Measurements from ENCODE around the gene TMEM178A. TPM values are rescaled to one million over a fixed set of nuclear protein-coding genes. Genes with fewer than 3 reads are reported as not detected.

Gene TMEM178A
- polyA plus RNA-seq, 3 donors = 0.15 TPM; not detected in 2

DNA sequence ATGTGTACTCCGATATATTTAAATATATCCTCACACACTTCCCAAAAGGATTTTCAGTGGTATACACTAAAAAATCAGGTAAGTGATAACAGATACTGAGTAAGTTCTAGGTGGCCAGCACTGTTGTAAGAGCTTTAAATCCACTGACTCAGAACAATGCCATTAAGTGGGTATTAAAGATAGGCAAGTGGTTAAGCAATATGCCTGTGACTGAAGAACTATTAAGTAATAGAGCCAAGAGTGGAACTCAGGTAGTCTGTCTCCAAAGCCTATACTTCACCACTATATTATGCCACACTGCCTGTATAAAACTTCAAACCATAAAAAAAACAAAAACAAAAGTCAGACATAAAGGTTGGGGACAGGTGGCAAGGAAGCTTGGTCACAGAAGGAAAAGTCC lies 76.2 kb downstream of the TMEM178A start:
- Mint-ChIP-seq H3K4me1 (peaks cover 3% of the 10 kb centered on the region), H3K27me3 (ENCODE audit: low read depth in 3 of 3) (no peaks in the 10 kb centered on the region), H3K36me3 (peaks cover 62 to 72% of the 10 kb centered on the region in 2 donors), H3K9me3 (no peaks in the 10 kb centered on the region), H3K27ac (peak overlapping the region in 1 of 7 donors; percentile 6), H3K4me3 (no peak overlapping the region)
- no peak overlapping the region for H3K9ac ChIP-seq (ENCODE audit: insufficient read depth, low read length, poor library complexity, severe bottlenecking)
- no peaks in the 10 kb centered on the region for H3K4me1 ChIP-seq (ENCODE audit: control insufficient read depth in 1 of 2, insufficient read depth in 2 of 2, low read length in 2 of 2)
- WGBS (ENCODE audit: insufficient coverage) = no CpG with 5 or more reads among the region's 1 CpG
- intact Hi-C loops (cut with micrococcal nuclease) = no loop called here
- no peak for DNase-seq
- no peaks in the 10 kb centered on the region for H3K79me2 ChIP-seq (ENCODE audit: insufficient read depth, low read length)
- no peak overlapping the region for H3K27ac ChIP-seq (ENCODE audit: low read depth in 1 of 2, low read length in 2 of 2)
- H3K4me3 ChIP-seq (replicated peaks in 1 of 3; ENCODE audit: low read depth in 2 of 3, low read length in 3 of 3) = no peak overlapping the region
- H2AFZ ChIP-seq (ENCODE audit: insufficient read depth, low read depth, low read length, poor library complexity, severe bottlenecking) = no peak overlapping the region
- no peak overlapping the region for H3K4me2 ChIP-seq (replicated peaks; ENCODE audit: extremely low read depth, low read length, poor library complexity, severe bottlenecking)
- TF ChIP-seq, protein P1, sequence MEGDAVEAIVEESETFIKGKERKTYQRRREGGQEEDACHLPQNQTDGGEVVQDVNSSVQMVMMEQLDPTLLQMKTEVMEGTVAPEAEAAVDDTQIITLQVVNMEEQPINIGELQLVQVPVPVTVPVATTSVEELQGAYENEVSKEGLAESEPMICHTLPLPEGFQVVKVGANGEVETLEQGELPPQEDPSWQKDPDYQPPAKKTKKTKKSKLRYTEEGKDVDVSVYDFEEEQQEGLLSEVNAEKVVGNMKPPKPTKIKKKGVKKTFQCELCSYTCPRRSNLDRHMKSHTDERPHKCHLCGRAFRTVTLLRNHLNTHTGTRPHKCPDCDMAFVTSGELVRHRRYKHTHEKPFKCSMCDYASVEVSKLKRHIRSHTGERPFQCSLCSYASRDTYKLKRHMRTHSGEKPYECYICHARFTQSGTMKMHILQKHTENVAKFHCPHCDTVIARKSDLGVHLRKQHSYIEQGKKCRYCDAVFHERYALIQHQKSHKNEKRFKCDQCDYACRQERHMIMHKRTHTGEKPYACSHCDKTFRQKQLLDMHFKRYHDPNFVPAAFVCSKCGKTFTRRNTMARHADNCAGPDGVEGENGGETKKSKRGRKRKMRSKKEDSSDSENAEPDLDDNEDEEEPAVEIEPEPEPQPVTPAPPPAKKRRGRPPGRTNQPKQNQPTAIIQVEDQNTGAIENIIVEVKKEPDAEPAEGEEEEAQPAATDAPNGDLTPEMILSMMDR (IDR thresholded peaks at IDR 0.05) = no peak
- no peaks in the 10 kb centered on the region for H3K27me3 ChIP-seq (ENCODE audit: control insufficient read depth in 2 of 2, insufficient read depth in 2 of 2, low read length in 2 of 2)
- no peaks in the 10 kb centered on the region for H3K9me3 ChIP-seq (replicated peaks in 1 of 2; ENCODE audit: control insufficient read depth in 1 of 2, insufficient read depth in 1 of 2, low read length in 2 of 2)
- no peaks in the 10 kb centered on the region for H4K20me1 ChIP-seq (ENCODE audit: insufficient read depth, low read length)
- H3K36me3 ChIP-seq (replicated peaks in 1 of 2; ENCODE audit: control insufficient read depth in 1 of 2, insufficient read depth in 2 of 2, low read length in 2 of 2) = peaks cover 53 to 82% of the 10 kb centered on the region in 2 donors

DNA sequence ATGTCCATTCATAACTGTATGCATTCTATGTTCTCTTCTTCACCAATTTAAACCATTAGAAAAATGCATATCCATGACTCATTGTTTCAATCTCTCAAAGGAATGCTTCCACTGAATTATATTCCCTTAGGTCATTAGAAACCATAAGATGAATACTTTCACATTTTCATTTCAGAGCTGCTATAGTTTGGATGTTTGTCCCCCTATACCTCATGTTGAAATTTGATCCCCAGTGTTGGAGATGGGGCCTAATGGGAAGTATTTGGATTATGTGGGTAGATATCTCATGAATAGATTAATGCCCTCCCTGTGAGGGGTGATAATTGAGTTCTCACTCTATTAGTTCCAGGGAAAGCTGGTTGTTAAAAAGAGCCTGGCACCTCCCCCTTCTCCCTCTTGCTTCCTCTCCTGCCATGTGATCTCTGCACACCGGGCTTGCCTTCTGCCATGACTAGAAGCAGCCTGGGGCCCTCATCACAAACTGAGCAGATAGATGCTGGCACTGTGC lies 77.6 kb downstream of the TMEM178A start:
- Histone ChIP-seq H2AFZ (ENCODE audit: insufficient read depth, low read depth, low read length, poor library complexity, severe bottlenecking) (no peak overlapping the region), H3K27me3 (ENCODE audit: control insufficient read depth in 2 of 2, insufficient read depth in 2 of 2, low read length in 2 of 2) (no peaks in the 10 kb centered on the region), H3K27ac (ENCODE audit: low read depth in 1 of 2, low read length in 2 of 2) (no peak overlapping the region), H3K9me3 (replicated peaks in 1 of 2; ENCODE audit: control insufficient read depth in 1 of 2, insufficient read depth in 1 of 2, low read length in 2 of 2) (no peaks in the 10 kb centered on the region), H3K79me2 (ENCODE audit: insufficient read depth, low read length) (no peaks in the 10 kb centered on the region), H3K4me3 (replicated peaks in 1 of 3; ENCODE audit: low read depth in 2 of 3, low read length in 3 of 3) (no peak overlapping the region), H4K20me1 (ENCODE audit: insufficient read depth, low read length) (no peaks in the 10 kb centered on the region), H3K9ac (ENCODE audit: insufficient read depth, low read length, poor library complexity, severe bottlenecking) (no peak overlapping the region), H3K36me3 (replicated peaks in 1 of 2; ENCODE audit: control insufficient read depth in 1 of 2, insufficient read depth in 2 of 2, low read length in 2 of 2) (peaks cover 50 to 72% of the 10 kb centered on the region in 2 donors), H3K4me1 (ENCODE audit: control insufficient read depth in 1 of 2, insufficient read depth in 2 of 2, low read length in 2 of 2) (no peaks in the 10 kb centered on the region), H3K4me2 (replicated peaks; ENCODE audit: extremely low read depth, low read length, poor library complexity, severe bottlenecking) (no peak overlapping the region)
- intact Hi-C loops (cut with micrococcal nuclease) = no loop called here
- DNase-seq = no peak
- Mint-ChIP-seq H3K4me3 (no peak overlapping the region), H3K27ac (peak overlapping the region in 6 of 7 donors; percentile 32 to 79 (median 58)), H3K4me1 (peaks cover 3% of the 10 kb centered on the region), H3K36me3 (peaks cover 55 to 65% of the 10 kb centered on the region in 2 donors), H3K9me3 (no peaks in the 10 kb centered on the region), H3K27me3 (ENCODE audit: low read depth in 3 of 3) (no peaks in the 10 kb centered on the region)
- TF ChIP-seq, protein P1 (IDR thresholded peaks at IDR 0.05) = no peak
- WGBS (ENCODE audit: insufficient coverage) = 50% methylated on average over 1 of the region's 1 CpG
